K562 (cell line): ENCODE measurements around the gene PREX1. TPM values are rescaled to one million over a fixed set of nuclear protein-coding genes. Genes with fewer than 3 reads are reported as not detected.

Source experiments
- ATAC-seq: fragments of 200-7000 bp; cut with Tn5 transposase; 3 replicates; pipeline ENCODE4 v1.9.1; 2020; ENCODE audit warnings: moderate library complexity
- BruUV-seq: library from RNA; stranded (reverse); fragments of 400-500 nt; replicated peaks from 2 replicates; lab custom pipeline; 2021; lab: Mats Ljungman, UMichigan
- CTCF ChIA-PET: fragments of 300-600 bp; formaldehyde crosslinking; extraction: SDS; loops from one replicate; lab custom pipeline; 2021; ENCODE audit warnings: low intra/inter-chr PET ratio; lab: Yijun Ruan, JAX
- POLR2A ChIA-PET: fragments of 300-600, 350-650 bp; sonication (Branson Sonifier 250); formaldehyde crosslinking; extraction: SDS; loops from one replicate; lab custom pipeline; 2021; ENCODE audit warnings: antibody characterized with exemption, inconsistent platforms; lab: Yijun Ruan, JAX
- DNase-seq, 4 experiments: peaks; one replicate each; pipeline versions ENCODE4 v3.0.0 to v3.0.0-alpha.2; 2011 to 2018; ENCODE audit warnings: low spot score in 3 of 4, mixed read lengths in 3 of 4; ENCODE audit errors: extremely low read depth in 1 of 4
- FAIRE-seq: peaks from 2 replicates; lab custom pipeline; 2011; peaks lifted over from hg19 to GRCh38; lab: Jason Lieb, UNC
- H2AFZ ChIP-seq: 2 replicates; pipeline ENCODE4 v1.6.0; 2011; ENCODE audit warnings: low read depth, low read length, control low read depth, inconsistent platforms
- H3K27ac ChIP-seq: fragments of 200-600 bp; 3 replicates; pipeline ENCODE4 v1.8.0; 2011; ENCODE audit warnings: low read depth, mild to moderate bottlenecking, control low read depth, inconsistent platforms, low read length, moderate library complexity, mixed read lengths; ENCODE audit errors: extremely low read depth
- H3K27me3 ChIP-seq, 2 experiments: fragments of 300-600 bp in 1 of 2; 2 replicates in 1 of 2; 3 replicates in 1 of 2; pipeline versions ENCODE4 v1.6.0 to v1.8.0; 2011; ENCODE audit warnings: inconsistent platforms in 2 of 2, low read length in 2 of 2, mild to moderate bottlenecking in 1 of 2, mixed read lengths in 1 of 2, moderate library complexity in 1 of 2; ENCODE audit not compliant: control insufficient read depth in 2 of 2, insufficient read depth in 2 of 2
- H3K36me3 ChIP-seq: fragments of 300-600 bp; 3 replicates; pipeline ENCODE4 v1.8.0; 2011; ENCODE audit warnings: mild to moderate bottlenecking, low read length, inconsistent platforms; ENCODE audit not compliant: control insufficient read depth, insufficient read depth
- H3K4me1 ChIP-seq, 2 experiments: fragments of 200-600 bp in 1 of 2; replicated peaks in 1 of 2; 2 replicates in 1 of 2; 3 replicates in 1 of 2; pipeline versions ENCODE4 v1.5.1 to v1.8.0; 2011; ENCODE audit warnings: inconsistent platforms in 2 of 2, low read length in 2 of 2, mild to moderate bottlenecking in 1 of 2, mixed read lengths in 1 of 2, moderate library complexity in 1 of 2; ENCODE audit not compliant: control insufficient read depth in 2 of 2, insufficient read depth in 2 of 2
- H3K4me2 ChIP-seq: 2 replicates; pipeline ENCODE4 v1.6.1; 2011; ENCODE audit warnings: low read length, control low read depth, inconsistent platforms, mixed read lengths; ENCODE audit not compliant: insufficient read depth
- H3K4me3 ChIP-seq: fragments of 200-600 bp; sonication (generic), shearing (Covaris generic); 2 replicates; pipeline ENCODE4 v1.5.1; 2016; ENCODE audit warnings: control low read depth, inconsistent platforms
- H3K79me2 ChIP-seq: fragments of 200-600 bp; 3 replicates; pipeline ENCODE4 v1.8.0; 2011; ENCODE audit warnings: low read length, inconsistent platforms; ENCODE audit not compliant: control insufficient read depth, insufficient read depth
- H3K9ac ChIP-seq, 2 experiments: 2 replicates each; pipeline versions ENCODE4 v1.6.0 to v1.6.1; 2011; ENCODE audit warnings: low read depth in 2 of 2, low read length in 2 of 2, control low read depth in 1 of 2, inconsistent platforms in 1 of 2, mild to moderate bottlenecking in 1 of 2, mixed read lengths in 1 of 2; ENCODE audit not compliant: insufficient read depth in 1 of 2
- H3K9me1 ChIP-seq: one replicate; pipeline ENCODE4 v1.6.0; 2011; ENCODE audit warnings: inconsistent platforms, mild to moderate bottlenecking, low read length, moderate library complexity; ENCODE audit not compliant: control insufficient read depth, insufficient read depth
- H3K9me3 ChIP-seq: replicated peaks from 2 replicates; pipeline ENCODE4 v1.5.1; 2011; ENCODE audit warnings: low read depth, low read length, inconsistent platforms; ENCODE audit not compliant: control insufficient read depth, insufficient read depth
- H4K20me1 ChIP-seq: replicated peaks from 2 replicates; pipeline ENCODE4 v1.6.1; 2011; ENCODE audit warnings: low read length, inconsistent platforms, mixed read lengths; ENCODE audit not compliant: control insufficient read depth, insufficient read depth
- EZH2 ChIP-seq: IDR thresholded peaks from 2 replicates; pipeline ENCODE4 v1.6.1; 2012; ENCODE audit warnings: low read depth, mild to moderate bottlenecking, inconsistent platforms, low read length, borderline replicate concordance
- MGA ChIP-seq: fragments of 450-650 bp; IDR thresholded peaks from 2 replicates; pipeline ENCODE4 v1.6.1; 2016; ENCODE audit warnings: mild to moderate bottlenecking, moderate library complexity
- MTA1 ChIP-seq: fragments of 450-650 bp; IDR thresholded peaks from 2 replicates; pipeline ENCODE4 v1.6.1; 2017; ENCODE audit warnings: borderline replicate concordance
- STAT5A ChIP-seq: IDR thresholded peaks from 2 replicates; pipeline ENCODE4 v1.6.1; 2012; ENCODE audit warnings: low read length, inconsistent platforms, borderline replicate concordance
- WGBS: fragments of 100-300 bp; shearing (Covaris generic); methylation state at CpG from one replicate; pipeline ENCODE4 v1.1.6; 2016; ENCODE audit warnings: low coverage, mixed read lengths; ENCODE audit not compliant: insufficient coverage; ENCODE audit errors: missing lambda C conversion rate; 5-methylcytosine and 5-hydroxymethylcytosine counted together
- in situ Hi-C: fragments of 300-500 bp; cut with MboI; formaldehyde crosslinking; loops from 4 replicates; pipeline ENCODE4 v1.15.0; 2018; ENCODE audit warnings: inconsistent platforms, mixed read lengths
- intact Hi-C: fragments of 100-400 bp; cut with micrococcal nuclease; formaldehyde crosslinking; loops from 2 replicates; pipeline ENCODE4 v1.14.2; 2022
- polyA plus RNA-seq, 8 experiments: library from polyadenylated mRNA; depleted of rRNA in 4 of 8; stranded (reverse) in 5 of 8; unstranded in 3 of 8; fragments of >200 nt; fragmentation: Nextera tagmentation in 2 of 8; fragmentation: Illumina TruSeq in 1 of 8; extraction: Ambion mirVana in 2 of 8; extraction: Trizol in 1 of 8; gene quantifications; 2 replicates each; pipeline versions ENCODE4 v1.2.1 to v1.2.3, GENCODE V29; 2011 to 2014; ENCODE audit warnings: inconsistent platforms in 1 of 8, missing spikeins in 1 of 8
- total RNA-seq, 7 experiments: library from RNA; depleted of rRNA in 6 of 7; stranded (reverse); fragments of >200 nt in 6 of 7; fragmentation: Illumina TruSeq in 2 of 7; extraction: Trizol in 2 of 7; gene quantifications; 2 replicates each; pipeline versions ENCODE4 v1.2.1 to v1.2.3, GENCODE V29; 2011 to 2021; ENCODE audit warnings: low replicate concordance in 1 of 7

PREX1 gene
- total and polyA plus RNA-seq, 9 of the 15 experiments (the other 6 are each of a cell fraction or from before 2014, with no cell fraction given): 0.37 to 10.4 (median 4.8) TPM

GRCh38 chr20:48730977-48731376, 96.8 kb downstream of the PREX1 start:
- H3K27ac ChIP-seq: no peak overlapping the region
- no peak overlapping the region for H3K4me3 ChIP-seq
- intact Hi-C loops (no loop called here), in situ Hi-C loops (no loop called here)
- no peak overlapping the region for H3K4me2 ChIP-seq
- H2AFZ ChIP-seq: no peak overlapping the region
- ChIA-PET CTCF (interaction anchor here (0.6 kb wide), 1 partner anchor 174 kb away, joined by 3 read pairs; no protein-coding TSS in a partner anchor), POLR2A (interaction anchor here (0.6 to 0.8 kb wide), 2 partner anchors 89 to 157 kb away, joined by 3 to 4 read pairs; no protein-coding TSS in a partner anchor)
- peaks cover 7% of the 10 kb centered on the region; the same call in 1 of the 3 replicates for H3K36me3 ChIP-seq
- DNase-seq: no peak
- 0 out of 5 replicates have a peak, but pooled peaks cover 0 to 3% of the 10 kb centered on the region in 2 experiments for H3K4me1 ChIP-seq
- H3K27me3 ChIP-seq: no peaks in the 10 kb centered on the region
- no peak for FAIRE-seq
- BruUV-seq: no TSS peak
- WGBS: 59% methylated on average over 3 of the region's 3 CpGs
- 0 out of 2 replicates have a peak, but pooled peaks cover 2% of the 10 kb centered on the region for H4K20me1 ChIP-seq
- TF ChIP-seq STAT5A (no peak), MTA1 (no peak)
- no peaks in the 10 kb centered on the region for H3K9me1 ChIP-seq
- H3K79me2 ChIP-seq: no peaks in the 10 kb centered on the region
- no peaks in the 10 kb centered on the region for H3K9me3 ChIP-seq
- ATAC-seq: no peak
- H3K9ac ChIP-seq: no peak overlapping the region

GRCh38 chr20:48729538-48729937, 98.3 kb downstream of the PREX1 start:
- Histone ChIP-seq H3K27ac (no peak overlapping the region), H3K9me3 (no peaks in the 10 kb centered on the region), H3K79me2 (no peaks in the 10 kb centered on the region), H3K9me1 (no peaks in the 10 kb centered on the region), H3K4me3 (no peak overlapping the region), H3K9ac (no peak overlapping the region), H3K36me3 (peaks cover 5% of the 10 kb centered on the region; the same call in 2 of the 3 replicates), H4K20me1 (0 out of 2 replicates have a peak, but pooled peaks cover 2% of the 10 kb centered on the region), H3K27me3 (no peaks in the 10 kb centered on the region), H3K4me2 (no peak overlapping the region), H2AFZ (no peak overlapping the region)
- in situ Hi-C loops: no loop called here
- WGBS: 57% methylated on average over 6 of the region's 6 CpGs
- no peak for ATAC-seq
- FAIRE-seq: no peak
- ChIA-PET POLR2A (interaction anchor here (0.7 kb wide), 1 partner anchor 11 kb away, joined by 3 read pairs; no protein-coding TSS in a partner anchor), CTCF (no interaction called here)
- DNase-seq: no peak
- BruUV-seq: no TSS peak
- no peak for TF ChIP-seq EZH2
- no peak for TF ChIP-seq MGA
- TF ChIP-seq, all 486 proteins: peak for 0
- H3K4me1 ChIP-seq: peaks cover 0 to 3% of the 10 kb centered on the region in 2 experiments; a peak in 1 of 5 replicates
- intact Hi-C loops: no loop called here
